Osteocyte (in vitro differentiated cells): ENCODE data around the gene DYRK1A. TPM values are rescaled to one million over a fixed set of nuclear protein-coding genes. Genes with fewer than 3 reads are reported as not detected.

Experiments
- DNase-seq: peaks from one replicate; pipeline ENCODE4 v3.0.0; 2021; ENCODE audit warnings: mixed read lengths; ENCODE audit not compliant: unreplicated experiment; ENCODE audit errors: extremely low spot score
- H3K27ac Mint-ChIP-seq: one replicate; pipeline ENCODE4 v1.8.0; 2021; ENCODE audit warnings: mild to moderate bottlenecking, mixed read lengths; ENCODE audit not compliant: unreplicated experiment
- H3K27me3 Mint-ChIP-seq: one replicate; pipeline ENCODE4 v1.8.0; 2021; ENCODE audit warnings: mixed read lengths; ENCODE audit not compliant: unreplicated experiment
- H3K36me3 Mint-ChIP-seq: one replicate; pipeline ENCODE4 v1.8.0; 2021; ENCODE audit warnings: mixed read lengths; ENCODE audit not compliant: unreplicated experiment
- H3K4me1 Mint-ChIP-seq: one replicate; pipeline ENCODE4 v1.8.0; 2021; ENCODE audit warnings: mixed read lengths; ENCODE audit not compliant: unreplicated experiment
- H3K4me3 Mint-ChIP-seq: one replicate; pipeline ENCODE4 v1.8.0; 2021; ENCODE audit warnings: mild to moderate bottlenecking, moderate library complexity, mixed read lengths; ENCODE audit not compliant: unreplicated experiment
- H3K9me3 Mint-ChIP-seq: one replicate; pipeline ENCODE4 v1.8.0; 2021; ENCODE audit warnings: mixed read lengths; ENCODE audit not compliant: unreplicated experiment
- total RNA-seq: library from RNA; stranded (reverse); gene quantifications from 2 replicates; pipeline ENCODE4 v1.2.1, GENCODE V29; 2021
- TF ChIP-seq, protein P1 (sequence below): fragments of 200-600 bp; sonication (generic); IDR thresholded peaks from 2 replicates; pipeline ENCODE4 v1.5.0; 2021; ENCODE audit warnings: antibody characterized with exemption, mild to moderate bottlenecking, moderate library complexity

DYRK1A gene
- total RNA-seq, 1 donor from 2014 or later: 63.2 TPM

GRCh38 chr21:37364722-37365121 lies 1.9 kb upstream of the DYRK1A start:
- Mint-ChIP-seq H3K4me1 (peaks cover 18% of the 10 kb centered on the region), H3K27me3 (no peaks in the 10 kb centered on the region), H3K36me3 (no peaks in the 10 kb centered on the region), H3K9me3 (no peaks in the 10 kb centered on the region), H3K4me3 (peak overlapping the region; percentile 82), H3K27ac (peak overlapping the region; percentile 34)
- DNase-seq: no peak
- TF ChIP-seq, protein P1, sequence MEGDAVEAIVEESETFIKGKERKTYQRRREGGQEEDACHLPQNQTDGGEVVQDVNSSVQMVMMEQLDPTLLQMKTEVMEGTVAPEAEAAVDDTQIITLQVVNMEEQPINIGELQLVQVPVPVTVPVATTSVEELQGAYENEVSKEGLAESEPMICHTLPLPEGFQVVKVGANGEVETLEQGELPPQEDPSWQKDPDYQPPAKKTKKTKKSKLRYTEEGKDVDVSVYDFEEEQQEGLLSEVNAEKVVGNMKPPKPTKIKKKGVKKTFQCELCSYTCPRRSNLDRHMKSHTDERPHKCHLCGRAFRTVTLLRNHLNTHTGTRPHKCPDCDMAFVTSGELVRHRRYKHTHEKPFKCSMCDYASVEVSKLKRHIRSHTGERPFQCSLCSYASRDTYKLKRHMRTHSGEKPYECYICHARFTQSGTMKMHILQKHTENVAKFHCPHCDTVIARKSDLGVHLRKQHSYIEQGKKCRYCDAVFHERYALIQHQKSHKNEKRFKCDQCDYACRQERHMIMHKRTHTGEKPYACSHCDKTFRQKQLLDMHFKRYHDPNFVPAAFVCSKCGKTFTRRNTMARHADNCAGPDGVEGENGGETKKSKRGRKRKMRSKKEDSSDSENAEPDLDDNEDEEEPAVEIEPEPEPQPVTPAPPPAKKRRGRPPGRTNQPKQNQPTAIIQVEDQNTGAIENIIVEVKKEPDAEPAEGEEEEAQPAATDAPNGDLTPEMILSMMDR: no peak

DNA sequence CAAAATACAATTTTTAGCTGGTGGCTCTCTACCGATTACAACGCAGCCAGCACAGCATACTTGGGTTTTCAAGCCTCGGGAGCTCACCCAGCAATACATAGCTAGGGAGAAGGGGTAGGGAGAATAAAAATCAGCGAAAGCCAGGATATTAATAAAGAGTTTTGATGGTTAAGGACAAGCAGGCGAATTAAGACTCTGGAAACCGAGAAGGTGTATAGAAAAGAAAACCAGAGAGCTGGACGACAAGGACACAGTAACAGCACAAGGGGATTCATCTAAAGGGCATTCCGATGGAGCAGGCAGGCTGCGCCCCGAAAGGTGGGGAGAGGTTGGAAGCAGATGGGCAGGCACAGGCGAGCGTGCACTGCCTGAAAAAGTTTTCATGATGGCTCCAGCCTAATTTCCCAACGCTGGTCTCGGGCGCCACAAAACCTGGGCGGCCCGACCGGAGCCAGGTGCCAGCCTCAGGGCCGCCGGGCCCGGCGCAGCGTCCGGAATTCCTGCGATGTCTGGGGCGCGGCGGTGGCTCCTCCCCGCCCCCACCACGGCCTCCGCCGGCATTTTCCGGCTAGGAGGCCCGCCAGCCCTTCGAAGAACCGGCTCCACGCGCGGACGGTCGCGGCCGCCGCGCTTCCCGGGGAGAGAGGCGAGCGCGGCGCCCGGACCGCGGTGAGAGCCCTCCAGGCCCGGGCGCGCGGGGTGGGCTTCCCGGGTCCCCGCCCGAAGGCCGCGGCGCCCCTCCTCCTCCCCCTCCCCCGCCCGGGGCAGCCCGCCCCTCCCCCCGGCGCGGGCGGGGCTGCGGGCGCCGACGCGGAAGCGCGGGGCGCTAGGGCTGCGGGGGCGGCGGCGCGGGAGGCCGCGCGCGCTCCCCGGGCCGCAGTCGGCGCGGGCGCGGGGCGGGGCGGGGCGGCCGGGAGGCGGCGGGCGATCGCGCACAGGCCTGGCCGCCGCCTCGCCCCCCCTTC lies 774 bp upstream of the DYRK1A start:
- TF ChIP-seq, protein P1: no peak
- Mint-ChIP-seq H3K9me3 (no peaks in the 10 kb centered on the region), H3K4me3 (peak overlapping the region; percentile 82), H3K27ac (peak overlapping the region; percentile 92), H3K27me3 (no peaks in the 10 kb centered on the region), H3K36me3 (no peaks in the 10 kb centered on the region), H3K4me1 (peaks cover 29% of the 10 kb centered on the region)
- peak; percentile 90 for DNase-seq

GRCh38 chr21:37367336-37367702 lies 746 bp downstream of the DYRK1A start:
- Mint-ChIP-seq H3K9me3 (no peaks in the 10 kb centered on the region), H3K4me3 (no peak overlapping the region), H3K27me3 (no peaks in the 10 kb centered on the region), H3K4me1 (peaks cover 38% of the 10 kb centered on the region), H3K27ac (no peak overlapping the region), H3K36me3 (no peaks in the 10 kb centered on the region)
- TF ChIP-seq, protein P1: no peak
- DNase-seq: no peak

DNA sequence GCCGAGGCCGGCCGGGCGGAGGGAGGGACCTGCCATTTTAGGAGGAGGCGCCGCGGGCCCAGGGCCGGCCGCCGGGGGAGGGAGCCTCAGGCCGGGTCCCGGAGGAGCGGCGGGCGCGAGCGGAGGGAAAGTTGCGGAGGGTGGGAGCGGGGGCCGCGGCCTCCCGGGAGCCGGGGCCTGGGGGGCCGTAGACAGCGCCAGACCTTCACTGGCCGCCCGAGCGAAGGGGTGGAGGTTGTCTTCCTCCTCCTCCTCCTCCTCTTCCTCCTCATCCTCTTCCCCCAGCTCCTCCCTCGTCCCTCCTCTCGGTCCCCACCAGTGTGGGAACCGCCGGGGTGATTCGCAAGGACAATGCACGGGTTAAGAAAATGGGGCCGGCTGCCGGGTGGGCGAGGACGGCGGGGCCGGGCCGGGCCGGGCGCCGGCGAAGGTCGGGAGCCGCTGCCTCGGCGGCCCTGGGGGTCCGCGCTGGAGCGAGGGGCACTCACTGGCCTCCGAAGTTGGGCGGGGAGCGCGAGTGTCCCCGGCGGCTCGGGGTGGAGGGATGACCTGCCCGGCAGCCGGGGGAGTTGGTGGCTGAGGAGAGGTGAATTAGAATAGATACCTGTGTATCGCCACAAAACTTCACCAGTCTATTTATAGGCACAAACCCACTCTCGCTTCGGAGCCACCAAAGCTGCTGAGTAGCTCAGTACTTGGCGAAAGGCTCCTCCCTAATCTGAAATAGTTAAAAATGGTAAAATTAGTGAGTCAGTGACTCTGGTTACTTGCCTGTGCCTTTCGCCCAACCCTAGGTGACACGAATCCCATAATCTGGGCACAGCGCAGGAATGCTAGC lies 1.3 kb downstream of the DYRK1A start:
- H3K27ac Mint-ChIP-seq: peak overlapping the region; percentile 92
- no peaks in the 10 kb centered on the region for H3K9me3 Mint-ChIP-seq
- peaks cover 41% of the 10 kb centered on the region for H3K4me1 Mint-ChIP-seq
- no peaks in the 10 kb centered on the region for H3K27me3 Mint-ChIP-seq
- TF ChIP-seq, protein P1: no peak
- H3K36me3 Mint-ChIP-seq: no peaks in the 10 kb centered on the region
- H3K4me3 Mint-ChIP-seq: peak overlapping the region; percentile 81
- DNase-seq: no peak
